Keratinocyte (primary cell): ENCODE data around the gene GRB10. TPM values are rescaled to one million over a fixed set of nuclear protein-coding genes. Genes with fewer than 3 reads are reported as not detected.

Experiments used
- DNase-seq: peaks from one replicate; pipeline ENCODE4 v3.0.0-alpha.2; 2011; ENCODE audit warnings: low read depth, missing footprints, low spot score
- FAIRE-seq: peaks from 2 replicates; lab custom pipeline; 2011; peaks lifted over from hg19 to GRCh38; lab: Jason Lieb, UNC
- H2AFZ ChIP-seq: 2 replicates; pipeline ENCODE4 v1.6.0; 2012; ENCODE audit warnings: low read length, control low read depth, inconsistent platforms; ENCODE audit not compliant: control insufficient read depth
- H3K27ac ChIP-seq: 2 replicates; pipeline ENCODE4 v1.5.1; 2011; ENCODE audit warnings: low read length; ENCODE audit not compliant: control insufficient read depth, insufficient read depth
- H3K27me3 ChIP-seq: 3 replicates; pipeline ENCODE4 v1.6.0; 2011; ENCODE audit warnings: low read length; ENCODE audit not compliant: control insufficient read depth, insufficient read depth; ENCODE audit errors: extremely low read depth
- H3K36me3 ChIP-seq, 2 experiments: 2 replicates in 1 of 2; 3 replicates in 1 of 2; pipeline ENCODE4 v1.5.1; 2011; ENCODE audit warnings: low read length in 2 of 2, mild to moderate bottlenecking in 1 of 2; ENCODE audit not compliant: control insufficient read depth in 2 of 2, insufficient read depth in 2 of 2; ENCODE audit errors: extremely low read depth in 1 of 2
- H3K4me1 ChIP-seq: 3 replicates; pipeline ENCODE4 v1.5.1; 2011; ENCODE audit warnings: low read length; ENCODE audit not compliant: control insufficient read depth, insufficient read depth; ENCODE audit errors: extremely low read depth
- H3K4me2 ChIP-seq: 3 replicates; pipeline ENCODE4 v1.6.0; 2011; ENCODE audit warnings: low read depth, low read length; ENCODE audit not compliant: control insufficient read depth, insufficient read depth; ENCODE audit errors: extremely low read depth
- H3K4me3 ChIP-seq, 3 experiments: fragments of 200-600 bp in 1 of 3; sonication (generic) in 1 of 3; 2 replicates in 2 of 3; 3 replicates in 1 of 3; pipeline ENCODE4 v1.5.1; 2011 to 2016; ENCODE audit warnings: low read length in 3 of 3, mild to moderate bottlenecking in 3 of 3, control low read depth in 2 of 3, inconsistent platforms in 1 of 3, low read depth in 1 of 3, mixed read lengths in 1 of 3, mixed run types in 1 of 3, moderate library complexity in 1 of 3; ENCODE audit not compliant: control insufficient read depth in 2 of 3, insufficient read depth in 2 of 3; ENCODE audit errors: extremely low read depth in 1 of 3
- H3K79me2 ChIP-seq: 2 replicates; pipeline ENCODE4 v1.6.0; 2012; ENCODE audit warnings: low read length; ENCODE audit not compliant: control insufficient read depth, insufficient read depth
- H3K9ac ChIP-seq: 3 replicates; pipeline ENCODE4 v1.6.0; 2011; ENCODE audit warnings: low read length; ENCODE audit not compliant: control insufficient read depth, insufficient read depth; ENCODE audit errors: extremely low read depth
- H3K9me1 ChIP-seq: 3 replicates; pipeline ENCODE4 v1.6.0; 2011; ENCODE audit warnings: low read length; ENCODE audit not compliant: control insufficient read depth, insufficient read depth; ENCODE audit errors: extremely low read depth
- H3K9me3 ChIP-seq: 2 replicates; pipeline ENCODE4 v1.5.1; 2012; ENCODE audit warnings: low read depth, low read length; ENCODE audit not compliant: control insufficient read depth
- H4K20me1 ChIP-seq: 3 replicates; pipeline ENCODE4 v1.6.0; 2011; ENCODE audit warnings: low read length; ENCODE audit not compliant: control insufficient read depth, insufficient read depth; ENCODE audit errors: extremely low read depth
- EZH2 ChIP-seq: IDR thresholded peaks from one replicate; pipeline ENCODE4 v1.6.1; 2012; ENCODE audit warnings: inconsistent platforms, mild to moderate bottlenecking, low read length, moderate library complexity
- dilution Hi-C: fragments of 300-500 bp; cut with MboI; formaldehyde crosslinking; loops from one replicate; pipeline ENCODE4 v1.7.0; 2020; ENCODE audit warnings: low sequenced_read_pairs; ENCODE audit not compliant: extremely low pct_ligation_motif_present
- polyA plus RNA-seq, 5 experiments: library from polyadenylated mRNA; depleted of rRNA in 3 of 5; stranded (reverse) in 3 of 5; stranded (forward) in 1 of 5; unstranded in 1 of 5; fragments of >200 nt; gene quantifications; 1 replicate in 1 of 5; 2 replicates in 3 of 5; 3 replicates in 1 of 5; pipeline versions ENCODE4 v1.2.1 to v1.2.3, GENCODE V29; 2011 to 2012; ENCODE audit warnings: missing spikeins in 2 of 5, low read depth in 1 of 5, low replicate concordance in 1 of 5
- TF ChIP-seq, protein P1 (sequence below), 3 experiments: IDR thresholded peaks in 1 of 3; conservative IDR thresholded peaks in 1 of 3; optimal IDR thresholded peaks in 1 of 3; 2 replicates in 2 of 3; 3 replicates in 1 of 3; pipeline versions ENCODE3 to v1.5.1; 2011; ENCODE audit warnings: low read length in 3 of 3, mild to moderate bottlenecking in 3 of 3, moderate library complexity in 2 of 3, control low read depth in 1 of 3, inconsistent platforms in 1 of 3; ENCODE audit not compliant: insufficient read depth in 2 of 3; ENCODE audit errors: extremely low read depth in 1 of 3

GRB10 gene
- polyA plus RNA-seq, 1 donor (not counting 4 experiments of a cell fraction or from before 2014, with no cell fraction given) = 4.4 TPM

DNA sequence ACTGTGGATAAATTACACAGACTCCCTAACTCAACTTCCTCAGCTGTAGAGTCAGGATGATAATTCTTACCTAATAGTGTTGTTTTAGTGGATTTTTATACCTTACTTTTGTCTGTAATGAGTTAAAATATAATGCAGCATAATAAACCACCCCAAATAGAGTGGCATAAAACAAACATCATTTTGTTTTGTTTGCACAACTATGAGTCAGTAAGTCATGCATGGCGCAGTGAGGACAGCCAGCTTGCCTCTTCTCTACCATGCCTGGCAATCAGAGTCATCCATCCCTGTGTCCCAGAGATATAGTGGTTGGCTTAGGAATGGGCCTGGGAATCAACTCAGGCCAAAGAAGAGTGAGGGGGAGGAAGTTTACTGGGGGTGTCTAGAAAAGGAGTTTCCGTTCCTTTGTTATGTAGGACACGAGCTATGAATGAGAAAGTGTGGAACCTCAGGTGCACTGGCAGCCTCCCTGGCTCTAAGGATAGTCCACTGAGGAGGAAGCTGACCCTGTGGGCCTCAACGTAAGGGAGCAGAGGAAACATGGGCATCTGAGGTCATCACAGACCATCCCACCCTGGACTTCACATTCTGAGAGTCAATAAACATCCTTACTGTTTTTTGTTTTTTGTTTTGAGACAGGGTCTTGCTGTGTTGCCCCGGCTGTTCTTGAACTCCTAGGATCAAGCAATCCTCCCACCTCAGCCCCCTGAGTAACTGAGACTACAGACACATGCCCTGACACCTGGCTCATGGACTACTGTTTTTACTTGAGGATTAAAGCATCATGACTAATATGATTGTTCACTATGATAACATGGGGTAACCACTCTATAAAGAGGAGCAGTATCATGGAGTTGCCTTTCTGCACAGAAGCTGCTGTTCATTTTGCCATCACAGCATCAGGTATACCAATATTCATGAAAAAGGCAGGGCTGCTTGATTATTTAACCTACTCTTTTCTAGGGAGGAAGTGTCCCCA is 21.0 kb upstream of the GRB10 start:
- H3K79me2 ChIP-seq = no peaks in the 10 kb centered on the region
- H3K36me3 ChIP-seq = no peaks in the 10 kb centered on the region
- dilution Hi-C loops = no loop called here
- no peak overlapping the region for H3K4me2 ChIP-seq
- no peak overlapping the region for H3K4me3 ChIP-seq
- peaks cover 3% of the 10 kb centered on the region for H4K20me1 ChIP-seq
- FAIRE-seq (no peak), DNase-seq (no peak)
- no peak overlapping the region for H3K9ac ChIP-seq
- no peak overlapping the region for H3K27ac ChIP-seq
- H3K4me1 ChIP-seq = peaks cover 7% of the 10 kb centered on the region
- H3K9me3 ChIP-seq = no peaks in the 10 kb centered on the region
- no peak overlapping the region for H2AFZ ChIP-seq
- TF ChIP-seq EZH2 = no peak
- TF ChIP-seq, protein P1, sequence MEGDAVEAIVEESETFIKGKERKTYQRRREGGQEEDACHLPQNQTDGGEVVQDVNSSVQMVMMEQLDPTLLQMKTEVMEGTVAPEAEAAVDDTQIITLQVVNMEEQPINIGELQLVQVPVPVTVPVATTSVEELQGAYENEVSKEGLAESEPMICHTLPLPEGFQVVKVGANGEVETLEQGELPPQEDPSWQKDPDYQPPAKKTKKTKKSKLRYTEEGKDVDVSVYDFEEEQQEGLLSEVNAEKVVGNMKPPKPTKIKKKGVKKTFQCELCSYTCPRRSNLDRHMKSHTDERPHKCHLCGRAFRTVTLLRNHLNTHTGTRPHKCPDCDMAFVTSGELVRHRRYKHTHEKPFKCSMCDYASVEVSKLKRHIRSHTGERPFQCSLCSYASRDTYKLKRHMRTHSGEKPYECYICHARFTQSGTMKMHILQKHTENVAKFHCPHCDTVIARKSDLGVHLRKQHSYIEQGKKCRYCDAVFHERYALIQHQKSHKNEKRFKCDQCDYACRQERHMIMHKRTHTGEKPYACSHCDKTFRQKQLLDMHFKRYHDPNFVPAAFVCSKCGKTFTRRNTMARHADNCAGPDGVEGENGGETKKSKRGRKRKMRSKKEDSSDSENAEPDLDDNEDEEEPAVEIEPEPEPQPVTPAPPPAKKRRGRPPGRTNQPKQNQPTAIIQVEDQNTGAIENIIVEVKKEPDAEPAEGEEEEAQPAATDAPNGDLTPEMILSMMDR (optimal IDR thresholded peaks at IDR 0.05 in 1 of 3, IDR thresholded peaks at IDR 0.05 in 1 of 3, conservative IDR thresholded peaks at IDR 0.05 in 1 of 3; ENCODE audit: extremely low read depth in 1 of 3, insufficient read depth in 2 of 3, low read length in 3 of 3) = no peak
- H3K9me1 ChIP-seq = no peaks in the 10 kb centered on the region
- H3K27me3 ChIP-seq = peaks cover 41% of the 10 kb centered on the region

DNA sequence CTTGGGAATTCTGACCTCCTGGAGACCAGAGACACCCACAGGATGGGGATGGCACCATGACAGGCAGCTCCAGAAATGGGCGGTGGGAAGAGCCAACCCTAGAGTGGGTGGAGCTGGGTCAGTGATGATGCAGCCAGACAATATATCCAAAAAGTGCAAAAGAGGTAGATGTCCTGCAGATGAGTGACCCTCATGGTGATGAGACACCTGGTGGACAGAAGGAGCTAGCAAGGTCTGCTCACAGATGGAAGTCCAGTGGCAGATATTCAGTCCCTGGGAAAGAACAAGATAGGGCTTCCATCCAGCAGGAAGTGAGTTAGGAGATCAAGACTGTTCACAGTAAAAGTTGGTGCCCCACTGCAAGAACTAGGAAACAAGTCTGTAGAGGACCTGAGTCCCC is 19.2 kb upstream of the GRB10 start:
- H3K36me3 ChIP-seq = no peaks in the 10 kb centered on the region
- no peak overlapping the region for H3K4me2 ChIP-seq
- TF ChIP-seq EZH2 = no peak
- TF ChIP-seq, protein P1 (optimal IDR thresholded peaks at IDR 0.05 in 1 of 3, IDR thresholded peaks at IDR 0.05 in 1 of 3, conservative IDR thresholded peaks at IDR 0.05 in 1 of 3; ENCODE audit: extremely low read depth in 1 of 3, insufficient read depth in 2 of 3, low read length in 3 of 3) = no peak
- H3K27me3 ChIP-seq = peaks cover 36% of the 10 kb centered on the region
- no peaks in the 10 kb centered on the region for H3K79me2 ChIP-seq
- H3K4me3 ChIP-seq = no peak overlapping the region
- peaks cover 3% of the 10 kb centered on the region for H4K20me1 ChIP-seq
- H3K9ac ChIP-seq = no peak overlapping the region
- FAIRE-seq (no peak), DNase-seq (no peak)
- no peaks in the 10 kb centered on the region for H3K9me1 ChIP-seq
- no peaks in the 10 kb centered on the region for H3K9me3 ChIP-seq
- H3K27ac ChIP-seq = no peak overlapping the region
- dilution Hi-C loops = no loop called here
- H2AFZ ChIP-seq = no peak overlapping the region
- H3K4me1 ChIP-seq = peaks cover 4% of the 10 kb centered on the region
